Measurements from ENCODE around the gene FNDC3A.

DNA sequence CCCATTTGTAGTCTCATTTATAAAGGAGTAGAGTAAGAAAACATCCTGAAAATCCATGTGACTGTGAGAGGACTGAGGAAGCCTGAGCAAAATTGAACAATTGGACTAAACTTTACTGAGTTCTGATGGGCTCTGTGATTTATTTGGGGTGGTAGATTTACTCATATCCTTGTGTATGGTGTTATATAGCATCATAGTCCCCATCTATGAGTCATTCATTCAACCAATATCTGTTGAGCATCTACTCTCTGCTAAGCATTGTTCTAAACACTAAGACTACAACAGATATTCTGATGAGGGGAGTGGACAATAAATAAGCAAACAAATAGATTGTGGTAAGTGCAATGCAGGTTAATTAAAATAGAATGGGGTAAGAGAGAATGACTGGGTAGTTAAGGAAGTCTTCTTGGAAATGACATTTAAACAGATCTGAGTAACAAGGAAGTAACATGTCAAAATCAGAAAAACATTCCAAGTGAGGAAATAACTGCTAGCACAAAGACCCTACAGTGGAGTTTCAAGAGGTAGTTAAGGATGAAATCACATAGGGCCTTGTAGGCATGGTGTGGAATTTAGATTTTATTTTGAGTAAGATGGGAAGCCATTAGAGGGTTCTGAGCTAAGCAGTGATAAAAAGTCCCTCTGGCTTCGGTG lies 208.1 kb downstream of the FNDC3A start:
- TF ChIP-seq, protein P1, sequence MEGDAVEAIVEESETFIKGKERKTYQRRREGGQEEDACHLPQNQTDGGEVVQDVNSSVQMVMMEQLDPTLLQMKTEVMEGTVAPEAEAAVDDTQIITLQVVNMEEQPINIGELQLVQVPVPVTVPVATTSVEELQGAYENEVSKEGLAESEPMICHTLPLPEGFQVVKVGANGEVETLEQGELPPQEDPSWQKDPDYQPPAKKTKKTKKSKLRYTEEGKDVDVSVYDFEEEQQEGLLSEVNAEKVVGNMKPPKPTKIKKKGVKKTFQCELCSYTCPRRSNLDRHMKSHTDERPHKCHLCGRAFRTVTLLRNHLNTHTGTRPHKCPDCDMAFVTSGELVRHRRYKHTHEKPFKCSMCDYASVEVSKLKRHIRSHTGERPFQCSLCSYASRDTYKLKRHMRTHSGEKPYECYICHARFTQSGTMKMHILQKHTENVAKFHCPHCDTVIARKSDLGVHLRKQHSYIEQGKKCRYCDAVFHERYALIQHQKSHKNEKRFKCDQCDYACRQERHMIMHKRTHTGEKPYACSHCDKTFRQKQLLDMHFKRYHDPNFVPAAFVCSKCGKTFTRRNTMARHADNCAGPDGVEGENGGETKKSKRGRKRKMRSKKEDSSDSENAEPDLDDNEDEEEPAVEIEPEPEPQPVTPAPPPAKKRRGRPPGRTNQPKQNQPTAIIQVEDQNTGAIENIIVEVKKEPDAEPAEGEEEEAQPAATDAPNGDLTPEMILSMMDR (IDR thresholded peaks at IDR 0.05), result no peak
- no peak for TF ChIP-seq POLR2A (IDR thresholded peaks at IDR 0.05)
